LoVo (cell line): ENCODE data around the gene EEF1G.

Experiments
- DNase-seq: peaks from one replicate; pipeline ENCODE4 v3.0.0-alpha.2; 2016; ENCODE audit warnings: low spot score

Gene EEF1G

DNA sequence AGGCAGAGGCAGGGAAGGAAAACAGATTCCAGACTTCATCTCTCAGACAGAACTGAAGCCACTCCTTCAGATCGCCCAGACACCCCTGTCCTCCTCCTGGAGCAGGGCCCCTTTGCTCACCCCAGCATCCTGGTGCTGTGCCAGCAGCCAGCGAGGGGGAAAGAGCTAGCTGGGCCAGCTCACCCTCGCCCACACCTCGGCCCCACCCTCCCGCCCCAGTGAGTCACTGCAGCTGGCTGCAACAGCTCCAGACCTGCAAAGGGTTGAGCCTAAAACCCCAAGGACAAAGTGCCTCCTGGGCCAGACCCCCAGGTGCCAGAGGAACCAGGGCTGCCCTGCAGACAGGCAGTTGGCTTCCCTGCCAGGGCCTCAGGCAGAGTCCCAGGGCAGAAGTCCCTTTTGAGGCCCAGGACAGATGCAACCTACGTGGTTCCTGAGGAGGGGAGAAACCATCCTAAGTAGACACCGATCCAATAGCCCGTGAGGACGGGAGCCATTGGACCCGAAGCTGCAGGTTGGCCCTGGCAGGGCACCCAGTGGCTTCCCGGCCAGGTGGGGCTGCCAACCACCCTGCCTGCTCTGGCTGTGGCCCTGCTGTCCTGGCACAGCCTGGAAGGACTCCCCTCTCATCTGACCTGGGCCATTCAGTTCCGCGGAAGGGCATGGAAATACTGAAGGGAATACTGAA, 34.3 kb downstream of the EEF1G start:
- peak; percentile 80 for DNase-seq

DNA sequence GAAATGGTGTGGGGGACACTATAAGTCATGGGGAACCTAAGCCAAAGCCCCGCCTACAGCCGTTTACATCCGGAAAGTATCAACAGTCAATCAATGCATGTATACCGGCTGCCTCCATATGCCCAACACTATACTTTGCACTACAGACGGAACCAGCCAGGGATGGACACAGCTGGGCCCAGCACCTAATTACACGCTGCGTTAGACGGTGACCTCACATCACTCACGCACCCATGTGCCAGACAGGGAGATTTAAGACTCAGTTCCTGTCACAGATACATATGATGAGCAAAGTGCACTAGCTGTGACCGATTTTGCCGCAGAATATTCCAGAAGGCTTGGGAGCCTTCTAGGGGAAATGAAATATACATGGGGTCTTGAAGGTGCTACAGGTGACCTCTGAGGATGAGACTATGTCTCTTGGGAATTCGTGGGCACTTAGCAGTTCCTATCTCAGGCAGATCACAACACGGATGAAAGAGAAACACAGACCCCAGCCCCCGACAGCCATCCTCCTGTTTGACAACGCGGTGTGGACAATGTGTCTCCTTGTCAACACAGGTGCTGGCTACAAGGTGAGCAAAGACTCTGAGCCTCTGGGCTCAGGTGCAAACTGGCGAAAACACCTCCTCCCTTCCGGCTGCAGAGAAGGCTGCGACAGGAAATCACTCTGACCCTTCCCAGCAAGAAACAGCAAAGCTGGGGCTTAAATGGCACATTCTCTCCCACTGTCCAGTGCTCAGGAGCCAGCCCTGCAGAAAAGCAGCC, 35.0 kb downstream of the EEF1G start:
- no peak for DNase-seq

DNA sequence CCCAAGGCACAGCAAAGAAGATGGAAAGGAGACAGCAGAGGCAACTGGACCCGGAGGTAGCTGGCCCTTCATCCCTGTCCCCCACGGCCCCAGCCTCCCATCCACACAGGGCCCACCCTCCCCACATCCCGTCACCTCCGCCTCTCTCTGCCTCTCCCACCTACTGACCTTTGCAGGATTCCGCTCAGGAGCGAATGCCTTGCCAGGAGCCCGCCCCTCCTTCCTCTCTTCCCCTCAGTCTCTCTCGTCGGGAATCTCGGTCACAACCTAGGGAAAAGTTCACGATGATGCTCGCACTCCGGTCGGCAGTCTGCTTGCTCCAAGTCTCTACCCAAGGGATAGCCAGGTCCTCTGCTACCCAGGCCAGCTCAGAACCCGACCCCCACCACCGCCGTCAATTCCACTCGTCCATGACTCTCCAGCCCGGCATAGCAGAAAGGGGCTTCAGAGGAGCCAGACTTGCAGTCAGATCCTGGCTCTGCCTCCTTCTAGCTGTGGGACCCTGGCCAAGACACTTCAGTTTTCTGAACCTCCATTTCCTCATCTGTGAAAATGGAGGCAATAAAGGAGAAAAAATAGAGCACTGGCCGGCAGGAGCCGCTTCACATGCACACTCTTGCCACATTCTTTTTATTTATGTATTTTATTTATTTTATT, 37.3 kb downstream of the EEF1G start:
- no peak for DNase-seq

DNA sequence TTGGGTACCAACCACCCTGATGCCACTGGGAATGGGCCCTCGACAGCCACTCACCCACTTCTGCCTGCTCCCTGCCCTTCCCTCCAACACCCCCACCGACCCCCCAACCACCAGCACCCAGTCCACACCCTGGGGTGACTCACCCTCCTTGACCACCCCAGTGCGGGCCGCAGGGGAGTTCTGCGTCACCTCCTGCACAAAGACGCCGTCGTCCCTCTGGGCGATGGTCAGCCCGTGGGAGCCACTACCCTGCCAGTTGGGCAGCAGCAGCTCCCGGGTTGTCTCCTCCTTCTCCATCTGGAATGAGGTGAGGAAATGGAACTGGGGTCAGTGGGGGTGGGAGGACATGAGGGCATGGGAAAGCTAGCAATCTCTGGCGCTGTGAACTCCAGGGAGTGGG, 37.9 kb downstream of the EEF1G start:
- DNase-seq: no peak

DNA sequence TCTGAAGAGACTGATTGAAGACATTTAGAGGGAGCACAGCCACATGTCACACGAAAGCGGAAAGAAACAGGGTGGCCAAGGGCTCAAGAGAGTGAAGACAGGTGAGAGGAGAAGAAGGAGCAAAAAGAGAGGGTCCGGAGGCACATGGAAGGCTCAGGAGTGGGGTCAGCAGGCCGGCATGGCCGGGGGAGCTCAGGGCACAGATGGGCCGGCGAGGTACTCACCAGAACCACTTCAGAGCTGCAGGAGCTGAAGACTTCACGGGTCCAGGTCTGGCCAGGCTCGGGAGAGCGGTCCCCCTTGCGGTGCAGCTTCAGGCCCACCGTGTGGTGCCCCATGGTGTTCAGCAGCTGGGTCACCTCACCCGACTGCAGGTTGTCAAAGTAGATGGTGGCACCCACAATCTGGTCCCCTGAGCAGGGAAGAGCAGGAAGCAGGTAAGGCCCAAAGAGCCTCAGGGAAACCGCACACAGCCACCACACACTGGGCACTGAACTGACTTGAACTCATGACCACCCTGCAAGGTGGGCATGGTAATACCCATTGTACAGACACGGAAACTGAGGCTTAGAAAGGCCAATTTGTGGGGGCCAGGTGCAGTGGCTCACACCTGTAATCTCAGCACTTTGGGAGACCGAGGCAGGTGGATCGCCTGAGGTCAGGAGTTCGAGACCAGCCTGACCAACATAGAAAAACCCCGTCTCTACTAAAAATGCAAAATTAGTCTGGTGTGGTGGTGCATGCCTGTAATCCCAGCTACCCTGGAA, 38.7 kb downstream of the EEF1G start:
- DNase-seq: no peak

DNA sequence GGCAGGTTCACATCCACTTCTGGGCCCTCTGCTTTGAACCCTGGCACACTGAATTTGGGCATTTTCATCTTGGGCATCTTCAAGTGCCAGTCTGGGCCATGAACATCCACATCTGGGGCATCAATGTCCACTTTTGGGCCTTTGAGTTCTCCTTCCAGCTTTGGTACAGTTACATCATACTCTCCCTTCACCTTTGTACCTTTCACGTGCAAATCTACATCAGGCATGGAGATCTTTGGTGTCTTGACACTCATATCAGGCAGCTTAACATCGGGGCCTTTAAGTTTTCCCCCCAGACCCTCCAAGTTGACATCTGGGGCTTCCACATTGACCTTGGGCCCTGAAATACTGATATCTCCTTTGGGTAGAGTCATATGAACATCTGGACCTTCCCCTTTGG, 41.6 kb downstream of the EEF1G start:
- no peak for DNase-seq

DNA sequence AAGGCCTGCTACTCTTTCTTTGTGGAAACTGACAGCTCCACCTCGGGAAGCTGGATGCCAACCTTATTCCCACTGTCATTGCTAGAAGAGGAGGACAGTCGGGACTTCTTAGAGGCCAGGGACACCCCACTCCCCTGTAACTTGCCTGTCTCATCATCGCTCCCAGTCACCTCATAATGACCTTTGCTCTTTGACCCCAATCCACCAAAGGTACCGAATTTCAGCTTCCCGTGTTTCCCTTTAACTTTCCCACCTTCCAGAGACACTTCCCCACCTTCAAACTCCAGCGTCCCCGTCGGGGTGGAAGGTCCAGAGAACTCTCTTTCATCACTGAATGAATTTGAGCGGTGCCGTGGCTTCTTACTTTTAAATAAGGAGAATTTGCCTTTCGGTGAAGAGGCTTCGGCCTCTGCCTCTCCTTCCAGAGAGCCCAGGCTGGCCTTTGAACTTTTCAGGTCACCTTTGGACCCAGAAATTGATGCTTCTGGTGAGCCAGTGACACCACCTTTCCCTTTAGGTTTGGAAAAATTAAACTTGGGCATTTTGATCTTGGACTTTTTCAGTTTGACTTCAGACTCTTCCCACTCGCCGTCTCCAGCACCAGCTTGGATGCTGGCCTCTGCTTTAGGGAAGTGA, 56.8 kb downstream of the EEF1G start:
- no peak for DNase-seq

DNA sequence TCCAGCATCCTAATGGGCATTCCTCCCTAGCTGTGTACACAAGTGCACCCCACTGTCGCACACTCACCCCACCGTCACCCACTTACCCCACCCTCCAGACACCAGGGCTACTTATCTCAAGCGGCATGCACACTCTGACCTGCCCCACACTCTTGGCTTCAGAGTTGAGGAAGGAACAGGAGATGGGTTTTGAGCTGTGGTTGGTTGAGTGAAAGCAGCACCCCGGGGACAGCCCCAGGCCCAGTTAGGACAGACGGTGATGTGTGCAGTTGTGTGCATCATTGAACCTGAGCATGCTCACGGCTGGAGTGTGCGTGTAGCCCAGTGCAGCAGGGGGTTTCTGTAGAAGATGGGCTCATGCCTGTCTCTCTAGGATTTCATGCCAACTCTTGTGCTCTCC, 59.5 kb downstream of the EEF1G start:
- DNase-seq: no peak

DNA sequence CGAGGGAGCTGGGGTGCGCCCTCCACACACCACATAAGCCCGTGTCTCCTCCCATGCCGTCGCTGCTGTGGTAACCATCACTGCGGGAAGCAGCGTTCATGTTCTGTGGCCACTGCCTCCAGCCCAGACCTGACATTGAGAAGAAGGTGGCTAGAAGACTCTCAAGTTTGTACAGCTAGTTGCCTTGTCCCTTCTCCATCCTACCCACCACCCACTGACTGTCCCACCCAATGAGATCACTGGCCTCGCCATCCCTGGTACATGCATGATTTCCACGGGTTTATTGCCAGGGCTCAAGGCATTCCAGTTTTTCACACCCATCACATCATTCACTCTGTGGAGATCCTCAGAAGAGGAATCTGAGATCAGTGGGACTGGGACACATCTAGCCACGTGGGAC, 60.1 kb downstream of the EEF1G start:
- no peak for DNase-seq

DNA sequence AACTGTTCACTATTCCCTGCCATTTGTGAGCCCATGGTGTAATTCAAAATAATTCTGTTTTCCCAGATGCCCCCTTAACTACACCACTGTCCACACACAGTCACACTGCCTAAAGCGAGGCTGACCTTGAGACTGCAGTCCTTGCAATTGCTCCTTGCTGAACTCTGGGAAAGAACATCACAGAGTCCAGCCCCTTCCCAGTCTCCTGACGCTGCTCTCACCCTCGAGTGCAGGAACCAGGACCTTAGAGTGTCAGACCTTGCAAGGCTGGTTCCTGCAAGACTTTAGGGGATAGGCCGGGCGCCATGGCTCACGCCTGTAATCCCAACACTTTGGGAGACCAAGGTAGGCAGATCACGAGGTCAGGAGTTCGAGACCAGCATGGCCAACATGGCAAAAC, 60.7 kb downstream of the EEF1G start:
- no peak for DNase-seq
